H1 (cell line): ENCODE data around the gene RBM15B. TPM values are rescaled to one million over a fixed set of nuclear protein-coding genes. Genes with fewer than 3 reads are reported as not detected.

Experiments
- polyA plus RNA-seq, 7 experiments: library from polyadenylated mRNA; depleted of rRNA in 3 of 7; stranded (reverse) in 5 of 7; unstranded in 2 of 7; fragments of >200 nt in 5 of 7; fragments of 200-250 nt in 2 of 7; gene quantifications; 1 replicate in 5 of 7; 2 replicates in 1 of 7; 4 replicates in 1 of 7; pipeline versions ENCODE4 v1.2.1 to v1.2.3, GENCODE V29; 2011 to 2013; ENCODE audit warnings: missing spikeins in 2 of 7, mixed read lengths in 2 of 7
- total RNA-seq: library from RNA; stranded (reverse); fragmentation: NEBNext Ultra II Directional; extraction: Animal tissue kit (Norgen Biotek cat#: 25700); gene quantifications from 2 replicates; pipeline ENCODE4 v1.2.1, GENCODE V29; 2021
- TF ChIP-seq, protein P1 (sequence below): fragments of 300-600 bp; sonication (generic); IDR thresholded peaks from 2 replicates; pipeline ENCODE4 v1.7.1; 2012; ENCODE audit warnings: low read length, moderate library complexity, mild to moderate bottlenecking, inconsistent platforms; ENCODE audit not compliant: insufficient replicate concordance

The RBM15B gene
- total and polyA plus RNA-seq, 2 of the 8 experiments (the other 6 are each of a cell fraction or from before 2014, with no cell fraction given) = 22.2 to 59.1 TPM

DNA sequence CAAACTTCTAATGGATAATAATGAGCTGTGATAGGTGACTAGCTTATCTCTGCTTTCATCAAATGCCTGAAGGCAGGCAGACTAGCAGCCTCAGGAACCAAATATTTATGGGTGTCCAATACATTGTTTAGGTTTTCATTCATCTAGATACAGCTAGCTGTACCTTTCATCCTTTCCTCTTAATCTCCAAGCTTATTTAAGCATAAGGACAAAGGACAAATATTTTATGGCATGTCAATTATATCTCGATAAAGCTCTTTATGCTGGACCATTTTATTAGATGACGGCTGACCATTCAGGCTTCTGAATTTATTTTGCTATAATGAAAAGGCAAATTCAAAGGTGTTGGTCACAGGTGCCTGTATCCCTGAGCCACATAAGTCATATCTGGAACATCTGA, 16.9 kb downstream of the RBM15B start (continued):
- TF ChIP-seq, protein P1, sequence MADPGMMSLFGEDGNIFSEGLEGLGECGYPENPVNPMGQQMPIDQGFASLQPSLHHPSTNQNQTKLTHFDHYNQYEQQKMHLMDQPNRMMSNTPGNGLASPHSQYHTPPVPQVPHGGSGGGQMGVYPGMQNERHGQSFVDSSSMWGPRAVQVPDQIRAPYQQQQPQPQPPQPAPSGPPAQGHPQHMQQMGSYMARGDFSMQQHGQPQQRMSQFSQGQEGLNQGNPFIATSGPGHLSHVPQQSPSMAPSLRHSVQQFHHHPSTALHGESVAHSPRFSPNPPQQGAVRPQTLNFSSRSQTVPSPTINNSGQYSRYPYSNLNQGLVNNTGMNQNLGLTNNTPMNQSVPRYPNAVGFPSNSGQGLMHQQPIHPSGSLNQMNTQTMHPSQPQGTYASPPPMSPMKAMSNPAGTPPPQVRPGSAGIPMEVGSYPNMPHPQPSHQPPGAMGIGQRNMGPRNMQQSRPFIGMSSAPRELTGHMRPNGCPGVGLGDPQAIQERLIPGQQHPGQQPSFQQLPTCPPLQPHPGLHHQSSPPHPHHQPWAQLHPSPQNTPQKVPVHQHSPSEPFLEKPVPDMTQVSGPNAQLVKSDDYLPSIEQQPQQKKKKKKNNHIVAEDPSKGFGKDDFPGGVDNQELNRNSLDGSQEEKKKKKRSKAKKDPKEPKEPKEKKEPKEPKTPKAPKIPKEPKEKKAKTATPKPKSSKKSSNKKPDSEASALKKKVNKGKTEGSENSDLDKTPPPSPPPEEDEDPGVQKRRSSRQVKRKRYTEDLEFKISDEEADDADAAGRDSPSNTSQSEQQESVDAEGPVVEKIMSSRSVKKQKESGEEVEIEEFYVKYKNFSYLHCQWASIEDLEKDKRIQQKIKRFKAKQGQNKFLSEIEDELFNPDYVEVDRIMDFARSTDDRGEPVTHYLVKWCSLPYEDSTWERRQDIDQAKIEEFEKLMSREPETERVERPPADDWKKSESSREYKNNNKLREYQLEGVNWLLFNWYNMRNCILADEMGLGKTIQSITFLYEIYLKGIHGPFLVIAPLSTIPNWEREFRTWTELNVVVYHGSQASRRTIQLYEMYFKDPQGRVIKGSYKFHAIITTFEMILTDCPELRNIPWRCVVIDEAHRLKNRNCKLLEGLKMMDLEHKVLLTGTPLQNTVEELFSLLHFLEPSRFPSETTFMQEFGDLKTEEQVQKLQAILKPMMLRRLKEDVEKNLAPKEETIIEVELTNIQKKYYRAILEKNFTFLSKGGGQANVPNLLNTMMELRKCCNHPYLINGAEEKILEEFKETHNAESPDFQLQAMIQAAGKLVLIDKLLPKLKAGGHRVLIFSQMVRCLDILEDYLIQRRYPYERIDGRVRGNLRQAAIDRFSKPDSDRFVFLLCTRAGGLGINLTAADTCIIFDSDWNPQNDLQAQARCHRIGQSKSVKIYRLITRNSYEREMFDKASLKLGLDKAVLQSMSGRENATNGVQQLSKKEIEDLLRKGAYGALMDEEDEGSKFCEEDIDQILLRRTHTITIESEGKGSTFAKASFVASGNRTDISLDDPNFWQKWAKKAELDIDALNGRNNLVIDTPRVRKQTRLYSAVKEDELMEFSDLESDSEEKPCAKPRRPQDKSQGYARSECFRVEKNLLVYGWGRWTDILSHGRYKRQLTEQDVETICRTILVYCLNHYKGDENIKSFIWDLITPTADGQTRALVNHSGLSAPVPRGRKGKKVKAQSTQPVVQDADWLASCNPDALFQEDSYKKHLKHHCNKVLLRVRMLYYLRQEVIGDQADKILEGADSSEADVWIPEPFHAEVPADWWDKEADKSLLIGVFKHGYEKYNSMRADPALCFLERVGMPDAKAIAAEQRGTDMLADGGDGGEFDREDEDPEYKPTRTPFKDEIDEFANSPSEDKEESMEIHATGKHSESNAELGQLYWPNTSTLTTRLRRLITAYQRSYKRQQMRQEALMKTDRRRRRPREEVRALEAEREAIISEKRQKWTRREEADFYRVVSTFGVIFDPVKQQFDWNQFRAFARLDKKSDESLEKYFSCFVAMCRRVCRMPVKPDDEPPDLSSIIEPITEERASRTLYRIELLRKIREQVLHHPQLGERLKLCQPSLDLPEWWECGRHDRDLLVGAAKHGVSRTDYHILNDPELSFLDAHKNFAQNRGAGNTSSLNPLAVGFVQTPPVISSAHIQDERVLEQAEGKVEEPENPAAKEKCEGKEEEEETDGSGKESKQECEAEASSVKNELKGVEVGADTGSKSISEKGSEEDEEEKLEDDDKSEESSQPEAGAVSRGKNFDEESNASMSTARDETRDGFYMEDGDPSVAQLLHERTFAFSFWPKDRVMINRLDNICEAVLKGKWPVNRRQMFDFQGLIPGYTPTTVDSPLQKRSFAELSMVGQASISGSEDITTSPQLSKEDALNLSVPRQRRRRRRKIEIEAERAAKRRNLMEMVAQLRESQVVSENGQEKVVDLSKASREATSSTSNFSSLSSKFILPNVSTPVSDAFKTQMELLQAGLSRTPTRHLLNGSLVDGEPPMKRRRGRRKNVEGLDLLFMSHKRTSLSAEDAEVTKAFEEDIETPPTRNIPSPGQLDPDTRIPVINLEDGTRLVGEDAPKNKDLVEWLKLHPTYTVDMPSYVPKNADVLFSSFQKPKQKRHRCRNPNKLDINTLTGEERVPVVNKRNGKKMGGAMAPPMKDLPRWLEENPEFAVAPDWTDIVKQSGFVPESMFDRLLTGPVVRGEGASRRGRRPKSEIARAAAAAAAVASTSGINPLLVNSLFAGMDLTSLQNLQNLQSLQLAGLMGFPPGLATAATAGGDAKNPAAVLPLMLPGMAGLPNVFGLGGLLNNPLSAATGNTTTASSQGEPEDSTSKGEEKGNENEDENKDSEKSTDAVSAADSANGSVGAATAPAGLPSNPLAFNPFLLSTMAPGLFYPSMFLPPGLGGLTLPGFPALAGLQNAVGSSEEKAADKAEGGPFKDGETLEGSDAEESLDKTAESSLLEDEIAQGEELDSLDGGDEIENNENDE = no peak
